OCI-LY1 (cell line): ENCODE results near the gene OR8B8.

ENCODE experiments used
- H2AFZ ChIP-seq: fragments of 200-600 bp; sonication (generic), shearing (Covaris generic); 2 replicates; pipeline ENCODE4 v1.6.0; 2014; ENCODE audit warnings: antibody characterized with exemption, mild to moderate bottlenecking, low read length
- H3F3A ChIP-seq: fragments of 200-600 bp; sonication (generic), shearing (Covaris generic); 2 replicates; pipeline ENCODE4 v1.6.0; 2014; ENCODE audit warnings: mild to moderate bottlenecking, antibody characterized with exemption, low read length, moderate library complexity; ENCODE audit not compliant: insufficient read depth
- H3K27ac ChIP-seq: fragments of 200-600 bp; sonication (generic); 2 replicates; pipeline ENCODE4 v1.5.1; 2014; ENCODE audit warnings: low read length, mixed run types, mild to moderate bottlenecking, low read depth; ENCODE audit not compliant: poor library complexity, severe bottlenecking
- H3K27me3 ChIP-seq: fragments of 200-600 bp; sonication (generic); 2 replicates; pipeline ENCODE4 v1.6.0; 2014; ENCODE audit warnings: antibody characterized with exemption, mild to moderate bottlenecking, low read length, moderate library complexity; ENCODE audit not compliant: insufficient read depth
- H3K36me3 ChIP-seq: fragments of 200-600 bp; sonication (generic); 2 replicates; pipeline ENCODE4 v1.6.1; 2014; ENCODE audit warnings: mild to moderate bottlenecking, antibody characterized with exemption, low read length, moderate library complexity, mixed read lengths; ENCODE audit not compliant: insufficient read depth
- H3K4me1 ChIP-seq: fragments of 200-600 bp; sonication (generic); 2 replicates; pipeline ENCODE4 v1.5.1; 2014; ENCODE audit warnings: mild to moderate bottlenecking, low read length, moderate library complexity; ENCODE audit not compliant: insufficient read depth, severe bottlenecking
- H3K4me2 ChIP-seq: fragments of 200-600 bp; sonication (generic), shearing (Covaris generic); 2 replicates; pipeline ENCODE4 v1.6.1; 2014; ENCODE audit warnings: low read length
- H3K4me3 ChIP-seq: fragments of 200-600 bp; sonication (generic); 2 replicates; pipeline ENCODE4 v1.5.1; 2014; ENCODE audit warnings: low read length, low read depth, mild to moderate bottlenecking, mixed read lengths; ENCODE audit not compliant: poor library complexity, severe bottlenecking
- H3K79me2 ChIP-seq: fragments of 200-600 bp; shearing (Covaris generic); 2 replicates; pipeline ENCODE4 v1.6.1; 2016; ENCODE audit warnings: mixed run types, low read length, mixed read lengths; ENCODE audit not compliant: insufficient read depth
- H3K9ac ChIP-seq: fragments of 200-600 bp; sonication (generic), shearing (Covaris generic); 2 replicates; pipeline ENCODE4 v1.6.1; 2014; ENCODE audit warnings: mild to moderate bottlenecking, low read length, mixed read lengths
- H3K9me2 ChIP-seq: fragments of 200-600 bp; sonication (generic), shearing (Covaris generic); 2 replicates; pipeline ENCODE4 v1.6.1; 2014; ENCODE audit warnings: low read depth, mild to moderate bottlenecking, low read length, mixed read lengths
- H3K9me3 ChIP-seq: fragments of 200-600 bp; shearing (Covaris generic); 2 replicates; pipeline ENCODE4 v1.6.1; 2014; ENCODE audit warnings: low read length, mixed read lengths
- H4K20me1 ChIP-seq: fragments of 200-600 bp; sonication (generic), shearing (Covaris generic); 2 replicates; pipeline ENCODE4 v1.6.0; 2016; ENCODE audit warnings: mild to moderate bottlenecking, low read length; ENCODE audit not compliant: insufficient read depth
- EZH2 ChIP-seq: fragments of 200-600 bp; sonication (generic), shearing (Covaris generic); IDR thresholded peaks from 2 replicates; pipeline ENCODE4 v1.8.0; 2017; ENCODE audit warnings: borderline replicate concordance, mixed run types, mild to moderate bottlenecking, antibody characterized with exemption, low read length, moderate library complexity, mixed read lengths
- TF ChIP-seq, protein P1 (sequence below): fragments of 200-600 bp; sonication (generic), shearing (Covaris generic); IDR thresholded peaks from 2 replicates; pipeline ENCODE4 v1.5.1; 2017; ENCODE audit warnings: mild to moderate bottlenecking, antibody characterized with exemption, low read length, moderate library complexity, mixed read lengths

OR8B8 gene

DNA sequence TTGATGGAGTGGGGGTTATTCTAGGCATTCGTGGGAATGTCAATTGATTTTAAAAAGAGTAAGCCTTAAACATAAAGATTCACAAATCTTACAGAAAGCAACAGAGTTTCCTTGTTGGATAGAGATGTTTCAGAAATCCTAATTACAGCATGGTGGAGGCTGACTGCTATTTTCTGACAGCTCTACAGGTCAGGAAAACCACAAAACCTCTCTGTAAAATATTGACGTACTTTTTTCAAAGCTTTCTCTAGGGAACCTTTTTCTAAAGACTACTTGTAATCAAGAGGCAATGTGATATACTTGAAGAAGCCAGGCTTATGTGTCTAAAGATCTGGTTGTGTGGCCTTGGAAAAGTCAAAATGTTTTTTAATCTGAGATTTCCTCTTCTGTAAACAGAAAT is 9.1 kb upstream of the OR8B8 start:
- no peaks in the 10 kb centered on the region for H3K9me3 ChIP-seq
- H3K36me3 ChIP-seq = no peaks in the 10 kb centered on the region
- H3K4me1 ChIP-seq = no peaks in the 10 kb centered on the region
- TF ChIP-seq, protein P1, sequence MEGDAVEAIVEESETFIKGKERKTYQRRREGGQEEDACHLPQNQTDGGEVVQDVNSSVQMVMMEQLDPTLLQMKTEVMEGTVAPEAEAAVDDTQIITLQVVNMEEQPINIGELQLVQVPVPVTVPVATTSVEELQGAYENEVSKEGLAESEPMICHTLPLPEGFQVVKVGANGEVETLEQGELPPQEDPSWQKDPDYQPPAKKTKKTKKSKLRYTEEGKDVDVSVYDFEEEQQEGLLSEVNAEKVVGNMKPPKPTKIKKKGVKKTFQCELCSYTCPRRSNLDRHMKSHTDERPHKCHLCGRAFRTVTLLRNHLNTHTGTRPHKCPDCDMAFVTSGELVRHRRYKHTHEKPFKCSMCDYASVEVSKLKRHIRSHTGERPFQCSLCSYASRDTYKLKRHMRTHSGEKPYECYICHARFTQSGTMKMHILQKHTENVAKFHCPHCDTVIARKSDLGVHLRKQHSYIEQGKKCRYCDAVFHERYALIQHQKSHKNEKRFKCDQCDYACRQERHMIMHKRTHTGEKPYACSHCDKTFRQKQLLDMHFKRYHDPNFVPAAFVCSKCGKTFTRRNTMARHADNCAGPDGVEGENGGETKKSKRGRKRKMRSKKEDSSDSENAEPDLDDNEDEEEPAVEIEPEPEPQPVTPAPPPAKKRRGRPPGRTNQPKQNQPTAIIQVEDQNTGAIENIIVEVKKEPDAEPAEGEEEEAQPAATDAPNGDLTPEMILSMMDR = no peak
- no peak for TF ChIP-seq EZH2
- no peaks in the 10 kb centered on the region for H3K9me2 ChIP-seq
- no peaks in the 10 kb centered on the region for H3K79me2 ChIP-seq
- H3K27me3 ChIP-seq = no peaks in the 10 kb centered on the region
- H2AFZ ChIP-seq = no peak overlapping the region
- no peak overlapping the region for H3K9ac ChIP-seq
- no peak overlapping the region for H3K4me3 ChIP-seq
- no peak overlapping the region for H3K27ac ChIP-seq
- H4K20me1 ChIP-seq = no peaks in the 10 kb centered on the region
- H3F3A ChIP-seq = no peaks in the 10 kb centered on the region
- H3K4me2 ChIP-seq = no peak overlapping the region

DNA sequence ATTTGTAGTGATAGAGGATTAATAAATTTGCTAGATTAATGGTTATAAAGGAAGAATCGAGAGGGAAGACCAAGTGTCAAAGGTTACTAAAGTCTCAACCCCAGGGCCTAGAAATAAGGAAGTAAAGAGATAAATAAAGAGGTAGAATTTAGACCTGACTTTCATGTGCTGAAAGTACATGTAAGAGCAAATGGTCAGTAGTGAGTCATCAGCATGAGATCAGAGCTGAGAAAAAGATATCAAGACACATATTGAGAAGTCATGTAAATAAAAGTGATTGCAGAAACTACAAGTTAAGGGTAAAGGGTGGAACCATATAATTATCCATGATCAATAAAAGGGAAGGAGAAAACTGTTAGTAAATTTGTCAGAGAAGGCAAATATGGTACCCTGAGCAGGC is 1.4 kb upstream of the OR8B8 start:
- Histone ChIP-seq H3K9ac (no peak overlapping the region), H3K9me3 (no peaks in the 10 kb centered on the region), H3K27ac (no peak overlapping the region), H2AFZ (no peak overlapping the region), H4K20me1 (no peaks in the 10 kb centered on the region), H3K79me2 (no peaks in the 10 kb centered on the region), H3K9me2 (no peaks in the 10 kb centered on the region), H3K4me1 (no peaks in the 10 kb centered on the region), H3F3A (no peaks in the 10 kb centered on the region), H3K4me2 (no peak overlapping the region), H3K36me3 (no peaks in the 10 kb centered on the region), H3K27me3 (no peaks in the 10 kb centered on the region), H3K4me3 (no peak overlapping the region)
- TF ChIP-seq, protein P1 = no peak
- no peak for TF ChIP-seq EZH2

DNA sequence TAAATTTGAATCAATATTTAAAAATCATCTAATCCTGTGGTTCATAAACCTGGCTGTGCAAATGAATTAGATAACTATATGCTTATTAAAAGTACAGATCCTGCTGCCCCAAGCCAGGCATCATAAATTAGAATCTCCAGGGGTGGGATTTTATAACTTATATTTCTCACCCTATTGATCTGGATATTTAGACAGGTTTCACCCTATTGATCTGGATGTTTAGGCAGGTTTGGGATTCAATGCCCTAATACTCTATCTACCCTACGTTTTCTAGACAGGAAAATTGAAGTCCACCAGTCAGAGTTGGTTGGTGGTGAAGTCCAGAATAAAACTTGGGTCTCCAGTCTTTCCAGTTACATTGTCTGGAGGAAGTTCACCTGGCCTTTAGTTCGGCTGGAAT is 2.6 kb downstream of the OR8B8 start:
- Histone ChIP-seq H4K20me1 (no peaks in the 10 kb centered on the region), H3K36me3 (no peaks in the 10 kb centered on the region), H3K27me3 (no peaks in the 10 kb centered on the region), H3K79me2 (no peaks in the 10 kb centered on the region), H3K9me3 (no peaks in the 10 kb centered on the region), H3K27ac (no peak overlapping the region), H3K4me3 (no peak overlapping the region), H2AFZ (no peak overlapping the region), H3F3A (no peaks in the 10 kb centered on the region), H3K4me2 (no peak overlapping the region), H3K4me1 (no peaks in the 10 kb centered on the region), H3K9ac (no peak overlapping the region), H3K9me2 (no peaks in the 10 kb centered on the region)
- TF ChIP-seq, protein P1 = no peak
- TF ChIP-seq EZH2 = no peak
